ENCODE data around the gene CABP2.

GRCh38 chr11:67498544-67498972 is 24.7 kb downstream of the CABP2 start:
- TF ChIP-seq GATA3 (IDR thresholded peaks at IDR 0.05; ENCODE audit: low read depth, low read length) (no peak), GATA2 (IDR thresholded peaks at IDR 0.05; ENCODE audit: low read depth, low read length) (no peak)

Data from SH-SY5Y (cell line).